NCI-H82 treated with DMSO at 0.1 percent for 48 hours (cell line): Measurements from ENCODE around the gene DDI2.

ENCODE experiments used
- DNase-seq: peaks from one replicate; lab custom pipeline; 2025; ENCODE audit not compliant: unreplicated experiment; lab: John Stamatoyannopoulos, UW

DDI2 gene

DNA sequence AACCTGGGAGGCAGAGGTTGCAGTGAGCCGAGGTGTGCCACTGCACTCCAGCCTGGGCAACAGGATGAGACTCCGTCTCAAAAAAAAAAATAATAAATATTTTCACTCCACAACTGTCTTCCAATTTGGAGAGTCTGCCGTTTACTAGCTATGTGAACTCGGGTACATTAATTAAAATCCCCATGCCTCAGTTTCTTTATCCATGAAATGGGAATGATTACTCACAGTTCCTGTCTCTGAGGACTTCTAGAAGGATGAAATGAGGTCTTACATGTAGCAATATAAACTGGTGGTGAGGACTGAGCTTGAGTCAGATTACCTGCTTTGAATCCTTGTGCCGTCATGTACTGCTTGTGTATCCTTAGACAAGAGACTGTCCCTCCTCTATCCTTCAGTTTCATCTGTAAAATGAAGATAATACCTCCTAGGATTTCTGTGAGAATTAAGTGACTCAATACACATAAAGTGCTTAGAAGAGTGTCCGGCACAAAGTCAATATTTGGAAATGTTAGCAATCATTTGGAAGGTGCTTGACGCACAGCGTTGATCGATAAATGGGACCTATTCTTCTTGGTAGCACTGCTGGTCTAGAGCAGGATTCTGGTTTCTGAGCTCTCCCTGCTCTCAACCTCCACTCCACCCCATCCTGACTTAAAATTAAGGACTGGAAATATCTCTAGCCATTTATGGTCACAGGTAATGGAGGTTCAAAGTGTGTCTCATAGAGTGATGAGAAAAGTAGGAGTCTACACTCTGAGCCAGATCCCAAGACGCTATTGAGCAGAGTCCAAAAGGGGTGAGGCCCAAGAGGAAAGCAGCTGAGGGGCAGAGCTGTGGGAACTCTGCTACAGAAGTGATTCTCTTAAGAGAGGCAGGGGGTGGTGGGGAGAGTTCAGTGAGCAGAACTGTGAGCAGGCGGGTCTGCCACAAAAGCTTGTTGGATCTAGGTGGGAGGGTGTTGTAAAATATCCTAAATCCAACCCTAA lies 11.6 kb upstream of the DDI2 start:
- DNase-seq, result no peak

DNA sequence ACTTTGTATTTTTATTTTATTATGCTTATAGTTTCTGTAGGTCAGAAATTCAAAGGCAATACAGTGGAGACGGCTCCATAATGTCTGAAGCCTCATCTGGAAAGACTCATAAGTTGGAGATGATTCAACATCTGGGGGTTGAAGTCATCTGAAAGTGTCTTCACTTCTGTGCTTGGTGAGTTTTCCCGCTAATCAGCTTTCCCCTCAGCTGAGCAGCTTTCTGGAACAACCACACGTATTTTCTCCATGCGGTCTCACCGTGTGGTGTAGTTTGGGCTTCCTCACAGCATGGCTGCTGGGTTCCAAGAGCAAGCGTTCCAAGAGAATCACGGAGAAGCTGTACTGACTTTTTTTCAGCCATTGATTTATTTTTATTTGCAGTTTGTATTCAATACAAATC lies 7.6 kb upstream of the DDI2 start:
- DNase-seq, result no peak

GRCh38 chr1:15610167-15610566 lies 7.1 kb upstream of the DDI2 start:
- no peak for DNase-seq

DNA sequence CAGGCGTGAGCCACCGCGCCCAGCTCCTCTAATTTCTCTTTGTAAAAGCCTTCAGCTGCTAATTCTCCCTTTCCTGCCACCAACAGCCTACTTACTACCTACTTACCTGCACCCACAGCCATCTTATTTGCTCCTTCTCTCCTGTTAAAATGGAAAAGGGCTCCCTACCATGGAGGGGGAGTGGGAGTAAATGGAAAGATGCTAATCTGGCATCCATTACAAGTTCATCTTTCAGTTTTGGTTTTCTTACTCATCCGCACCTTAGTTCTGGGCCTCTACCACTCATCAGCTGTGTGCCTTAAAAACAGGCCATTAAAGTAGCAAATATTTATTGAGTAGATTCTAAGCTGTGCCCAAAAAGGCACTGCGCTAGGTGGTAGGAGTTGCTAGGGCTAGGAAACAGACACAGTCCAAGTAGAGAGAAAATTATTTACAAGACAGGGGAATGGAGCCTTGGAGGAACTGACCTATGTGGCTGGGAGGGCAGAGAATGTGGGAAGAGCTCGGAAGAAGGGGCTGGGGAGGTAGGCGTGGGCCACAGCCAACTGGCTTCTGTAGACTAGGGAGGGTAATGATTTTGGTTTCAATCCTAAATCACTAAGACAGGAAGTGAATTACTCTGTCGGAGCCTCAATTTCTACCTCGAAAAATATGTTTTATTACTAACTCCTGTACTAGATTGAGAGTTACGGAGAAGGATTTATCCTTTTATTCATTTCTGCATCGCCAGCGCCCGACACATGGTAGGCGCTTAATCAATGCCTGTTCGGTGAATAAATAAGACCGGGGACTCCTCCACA lies 685 bp upstream of the DDI2 start:
- peak; percentile 61 for DNase-seq

DNA sequence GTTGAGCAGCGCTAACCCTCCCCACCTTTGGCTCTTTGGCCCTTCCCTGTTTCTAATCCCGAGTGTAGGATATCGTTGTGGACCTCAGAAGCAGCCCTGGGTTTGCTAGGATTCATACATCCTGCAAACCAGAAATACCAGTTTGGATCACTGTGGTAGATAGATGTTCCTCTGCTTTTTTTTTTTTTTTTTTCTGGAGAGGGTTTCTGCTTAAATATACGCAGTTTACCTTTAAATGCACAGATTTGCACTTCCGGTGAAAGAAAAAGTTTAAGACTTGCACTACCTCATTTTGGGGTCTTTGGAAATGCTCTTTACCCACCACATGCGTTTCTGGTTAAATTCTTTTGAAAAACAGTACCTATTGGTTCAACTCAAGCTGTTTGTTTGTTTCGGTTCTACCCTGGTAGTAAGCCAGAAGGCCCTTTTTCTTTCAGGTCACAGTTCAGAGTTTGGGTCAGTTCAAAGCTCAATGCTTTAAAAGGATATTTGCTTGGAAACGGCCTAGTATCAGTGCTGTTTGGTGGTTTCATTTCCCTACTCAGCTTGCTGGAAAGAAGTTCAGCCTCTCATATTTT lies 908 bp downstream of the DDI2 start:
- DNase-seq, result no peak

- no peak for DNase-seq
Measured at GRCh38 chr1:15618655-15619525, 1.6 kb downstream of the DDI2 start.

- DNase-seq, result no peak
Measured at GRCh38 chr1:15620155-15620545, 2.9 kb downstream of the DDI2 start.

DNA sequence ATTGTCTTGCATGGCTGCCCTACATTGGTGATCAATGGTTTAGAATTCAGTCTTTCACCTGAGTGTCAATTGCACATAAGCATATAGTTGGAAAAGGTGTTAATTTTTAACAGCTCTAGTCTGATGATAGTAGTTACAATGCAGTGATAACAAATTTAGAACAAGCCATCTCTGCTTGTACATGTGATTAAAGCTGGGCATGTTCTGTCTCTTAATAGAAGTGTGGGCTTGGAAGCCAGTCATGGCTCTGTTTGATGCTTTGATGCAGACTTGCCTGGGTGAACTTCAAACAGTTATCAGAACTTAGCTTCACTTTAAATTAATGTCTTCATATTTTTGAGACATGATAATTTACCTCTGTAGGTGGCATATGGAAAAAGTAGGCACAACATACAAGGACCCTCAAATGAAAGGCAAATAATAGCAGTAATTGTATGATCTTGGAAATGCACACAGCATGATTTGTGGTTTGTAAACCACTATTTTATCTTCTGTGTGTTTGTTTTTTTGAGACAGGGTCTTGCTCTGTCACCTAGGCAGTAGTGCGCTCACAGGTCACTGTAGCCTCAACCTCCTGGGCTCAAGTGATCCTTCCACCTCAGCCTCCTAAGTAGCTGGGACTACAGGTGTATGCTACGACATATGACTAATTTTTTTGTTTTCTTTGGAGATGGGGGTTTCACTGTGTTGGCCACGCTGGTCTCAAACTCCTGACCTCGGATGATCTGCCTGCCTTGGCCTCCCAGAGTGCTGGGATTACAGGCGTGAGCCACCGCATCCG lies 3.8 kb downstream of the DDI2 start:
- DNase-seq, result no peak

GRCh38 chr1:15621975-15622374 lies 4.7 kb downstream of the DDI2 start:
- DNase-seq, result no peak

DNA sequence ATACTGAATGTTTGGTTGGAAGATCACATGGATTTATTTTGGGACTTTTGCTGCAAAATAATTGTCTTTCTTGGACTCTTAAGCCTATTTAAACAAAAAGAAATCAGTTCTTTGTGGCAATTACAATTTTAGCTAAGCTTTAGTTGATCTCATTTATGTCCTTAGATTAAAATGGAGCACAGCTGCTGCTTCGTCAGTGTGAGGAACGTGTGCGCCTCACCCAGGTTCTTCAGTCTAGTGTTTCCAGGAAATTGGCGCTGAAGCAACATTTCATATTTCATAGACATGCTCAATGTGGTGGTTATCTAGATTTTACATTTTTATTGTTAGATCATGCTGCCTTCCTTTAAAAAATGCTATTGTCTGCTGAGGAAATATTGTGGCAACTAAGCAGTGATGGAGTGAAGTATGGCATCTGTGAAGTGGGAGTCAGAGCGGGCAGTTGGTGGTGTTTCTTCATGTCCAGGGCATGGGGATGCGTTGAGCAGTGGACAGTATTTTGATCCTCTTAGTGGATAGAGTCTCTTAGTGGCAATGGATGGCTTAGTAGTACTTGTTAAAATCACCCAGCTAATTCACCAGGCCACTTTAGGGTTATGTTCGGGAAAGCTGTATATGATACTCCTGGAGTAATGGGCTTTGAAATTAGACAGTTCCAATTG lies 5.6 kb downstream of the DDI2 start:
- DNase-seq, result peak; percentile 90

GRCh38 chr1:15623435-15623834 lies 6.2 kb downstream of the DDI2 start:
- no peak for DNase-seq

GRCh38 chr1:15624133-15624714 lies 7.0 kb downstream of the DDI2 start:
- no peak for DNase-seq

- DNase-seq, result no peak
Measured at GRCh38 chr1:15625056-15625917, 8.0 kb downstream of the DDI2 start.

DNA sequence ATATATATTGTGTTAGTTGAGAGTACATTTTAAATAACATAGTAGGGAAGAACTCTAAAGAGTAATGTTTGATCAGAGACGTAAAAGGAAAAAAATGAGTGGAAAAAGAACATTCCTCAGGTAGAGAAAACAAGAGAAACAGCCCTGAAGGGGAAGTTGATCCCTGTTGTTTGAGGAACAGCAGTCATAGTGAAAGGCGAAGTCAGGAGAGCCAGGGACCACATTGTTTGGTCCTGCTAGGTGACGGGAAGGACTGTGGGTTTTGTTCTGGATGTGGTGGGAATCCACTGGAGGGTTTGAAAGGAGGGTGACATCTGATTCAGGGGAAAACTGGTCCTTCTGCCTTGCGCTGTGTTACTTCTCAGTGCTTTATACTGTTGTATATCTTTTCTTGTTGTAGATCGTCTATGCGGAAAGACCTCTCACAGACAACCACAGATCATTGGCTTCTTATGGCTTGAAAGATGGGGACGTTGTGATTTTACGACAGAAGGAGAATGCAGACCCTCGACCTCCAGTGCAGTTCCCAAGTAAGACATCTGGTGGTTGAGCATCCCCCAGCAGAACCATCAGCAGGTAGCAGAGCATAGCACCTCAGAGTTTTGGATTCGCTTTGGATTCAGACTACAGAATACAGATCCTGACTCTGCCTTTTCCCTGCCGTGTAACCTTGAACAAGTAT lies 9.2 kb downstream of the DDI2 start:
- DNase-seq, result no peak

DNA sequence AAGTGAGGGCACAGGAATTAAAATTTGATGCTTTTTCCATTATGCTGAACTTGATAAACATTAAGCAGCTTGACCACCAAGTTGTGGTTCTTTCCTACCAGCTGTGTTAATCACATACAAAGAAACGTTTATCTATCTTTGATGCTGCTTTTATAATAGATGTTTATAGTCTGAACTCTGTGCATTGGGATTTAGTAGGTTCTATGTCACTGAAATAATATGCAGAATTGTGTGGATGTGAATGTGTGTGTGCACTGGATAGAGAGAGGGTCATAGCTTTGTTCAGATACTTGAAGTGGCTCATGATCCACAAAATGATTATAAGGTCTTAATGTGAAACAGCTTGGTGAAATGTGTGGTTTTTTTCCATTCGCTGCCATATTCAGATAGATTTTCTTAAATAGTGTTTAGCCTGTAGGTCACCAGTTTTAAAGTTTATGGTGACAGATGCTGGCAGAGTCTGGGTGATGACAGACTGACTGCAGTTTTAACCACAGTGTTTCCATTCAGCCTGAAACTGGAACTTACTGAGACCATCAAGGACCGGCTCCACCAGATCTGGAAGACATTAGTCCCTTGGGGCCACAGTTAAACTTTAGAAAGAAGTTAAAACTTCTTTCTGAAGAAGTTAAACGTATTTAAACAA lies 10.2 kb downstream of the DDI2 start:
- no peak for DNase-seq

DNA sequence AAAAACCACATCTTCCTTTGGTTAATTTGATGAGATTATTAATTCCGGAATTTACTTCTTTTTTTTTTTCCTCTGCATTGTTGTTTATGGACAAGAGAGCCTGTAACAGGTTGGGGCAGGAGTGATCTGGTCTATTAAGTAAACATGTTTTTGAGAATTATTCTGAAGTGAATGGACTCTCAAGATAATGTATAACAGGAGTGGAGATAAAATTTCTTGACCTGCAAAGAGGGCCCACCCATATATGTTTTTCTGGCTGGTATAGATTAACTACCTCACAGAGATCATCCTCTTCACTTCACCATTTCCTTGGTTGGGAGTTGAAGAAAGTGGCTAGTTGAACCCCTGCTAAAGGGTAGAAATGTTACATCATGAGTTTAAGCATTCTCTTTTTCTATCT lies 10.7 kb downstream of the DDI2 start:
- no peak for DNase-seq
